OCI-LY7 (cell line): ENCODE data around the gene AGRN. TPM values are rescaled to one million over a fixed set of nuclear protein-coding genes. Genes with fewer than 3 reads are reported as not detected.

Experiments
- BruUV-seq: library from RNA; stranded (reverse); fragments of 400-500 nt; replicated peaks from 2 replicates; lab custom pipeline; 2021; lab: Mats Ljungman, UMichigan
- CTCF ChIA-PET: fragments of 300-600 bp; sonication (Branson Sonifier 250); formaldehyde crosslinking; loops from one replicate; lab custom pipeline; 2022; ENCODE audit warnings: antibody characterized with exemption; ENCODE audit not compliant: unreplicated experiment; lab: Charles Lee
- POLR2A ChIA-PET: fragments of 300-600 bp; sonication (Branson Sonifier 250); formaldehyde crosslinking; loops from one replicate; lab custom pipeline; 2022; ENCODE audit warnings: antibody characterized with exemption; lab: Charles Lee
- DNase-seq: peaks from one replicate; pipeline ENCODE4 v3.0.0-alpha.2; 2015; ENCODE audit warnings: low spot score
- H2AFZ ChIP-seq: fragments of 200-600 bp; sonication (generic), shearing (Covaris generic); 2 replicates; pipeline ENCODE4 v1.6.1; 2014; ENCODE audit warnings: mild to moderate bottlenecking, antibody characterized with exemption, low read length, moderate library complexity
- H3K27ac ChIP-seq: fragments of 200-600 bp; sonication (generic); 2 replicates; pipeline ENCODE4 v1.5.1; 2014; ENCODE audit warnings: mixed run types, low read depth, mild to moderate bottlenecking, moderate library complexity, low read length, inconsistent platforms; ENCODE audit not compliant: poor library complexity, severe bottlenecking
- H3K36me3 ChIP-seq: fragments of 200-600 bp; sonication (generic); 2 replicates; pipeline ENCODE4 v1.6.1; 2014; ENCODE audit warnings: mild to moderate bottlenecking, antibody characterized with exemption, low read length, moderate library complexity, mixed read lengths; ENCODE audit not compliant: insufficient read depth
- H3K4me1 ChIP-seq: fragments of 200-600 bp; sonication (generic); 2 replicates; pipeline ENCODE4 v1.5.1; 2014; ENCODE audit warnings: mild to moderate bottlenecking, low read length; ENCODE audit not compliant: insufficient read depth, poor library complexity, severe bottlenecking
- H3K4me2 ChIP-seq: fragments of 200-600 bp; sonication (generic); 2 replicates; pipeline ENCODE4 v1.6.1; 2014; ENCODE audit warnings: mild to moderate bottlenecking, low read length
- H3K4me3 ChIP-seq: fragments of 200-600 bp; sonication (generic); 2 replicates; pipeline ENCODE4 v1.5.1; 2014; ENCODE audit warnings: mild to moderate bottlenecking, low read depth, low read length; ENCODE audit not compliant: poor library complexity, severe bottlenecking
- H3K79me2 ChIP-seq: fragments of 200-600 bp; sonication (generic); 2 replicates; pipeline ENCODE4 v1.6.1; 2016; ENCODE audit warnings: low read depth, mild to moderate bottlenecking, low read length, moderate library complexity, mixed read lengths; ENCODE audit not compliant: insufficient read depth
- H3K9me2 ChIP-seq: fragments of 200-600 bp; sonication (generic); 2 replicates; pipeline ENCODE4 v1.6.1; 2016; ENCODE audit warnings: mild to moderate bottlenecking, low read length, mixed read lengths; ENCODE audit not compliant: insufficient read depth
- H3K9me3 ChIP-seq: fragments of 200-600 bp; sonication (generic); 2 replicates; pipeline ENCODE4 v1.6.1; 2014; ENCODE audit warnings: mild to moderate bottlenecking, mixed run types, low read length, mixed read lengths
- H4K20me1 ChIP-seq: fragments of 200-600 bp; sonication (generic); 2 replicates; pipeline ENCODE4 v1.6.1; 2014; ENCODE audit warnings: mild to moderate bottlenecking, antibody characterized with exemption, low read length, moderate library complexity, mixed read lengths; ENCODE audit not compliant: insufficient read depth
- EZH2phosphoT487 ChIP-seq: fragments of 200-600 bp; sonication (generic); IDR thresholded peaks from 2 replicates; pipeline ENCODE4 v1.6.1; 2018; ENCODE audit warnings: low read depth, borderline replicate concordance, mild to moderate bottlenecking, mixed run types, antibody characterized with exemption, low read length, moderate library complexity, mixed read lengths
- intact Hi-C: fragments of 100-400 bp; cut with micrococcal nuclease; formaldehyde crosslinking; loops from one replicate; pipeline ENCODE4 v1.10.0; 2022; ENCODE audit not compliant: unreplicated experiment
- total RNA-seq, 2 experiments: library from RNA; depleted of rRNA in 1 of 2; stranded (reverse); fragments of >200 nt in 1 of 2; shearing (Covaris generic) in 1 of 2; gene quantifications; 2 replicates each; pipeline ENCODE4 v1.2.3, GENCODE V29; 2014 to 2022
- TF ChIP-seq, protein P1 (sequence below): fragments of 200-600 bp; sonication (generic); conservative IDR thresholded peaks from 2 replicates; pipeline ENCODE4 v1.5.1; 2014; ENCODE audit warnings: mild to moderate bottlenecking, antibody characterized with exemption, low read length, moderate library complexity, mixed read lengths

Gene AGRN
- total RNA-seq, 2 experiments from 2014 or later = 2.7 to 9.1 TPM

- POLR2A ChIA-PET = no interaction called here
- intact Hi-C loops = no loop called here
- H4K20me1 ChIP-seq = no peaks in the 10 kb centered on the region
- H3K9me3 ChIP-seq = no peaks in the 10 kb centered on the region
- no peak overlapping the region for H3K4me3 ChIP-seq
- TF ChIP-seq EZH2phosphoT487 = no peak
- TF ChIP-seq, protein P1, sequence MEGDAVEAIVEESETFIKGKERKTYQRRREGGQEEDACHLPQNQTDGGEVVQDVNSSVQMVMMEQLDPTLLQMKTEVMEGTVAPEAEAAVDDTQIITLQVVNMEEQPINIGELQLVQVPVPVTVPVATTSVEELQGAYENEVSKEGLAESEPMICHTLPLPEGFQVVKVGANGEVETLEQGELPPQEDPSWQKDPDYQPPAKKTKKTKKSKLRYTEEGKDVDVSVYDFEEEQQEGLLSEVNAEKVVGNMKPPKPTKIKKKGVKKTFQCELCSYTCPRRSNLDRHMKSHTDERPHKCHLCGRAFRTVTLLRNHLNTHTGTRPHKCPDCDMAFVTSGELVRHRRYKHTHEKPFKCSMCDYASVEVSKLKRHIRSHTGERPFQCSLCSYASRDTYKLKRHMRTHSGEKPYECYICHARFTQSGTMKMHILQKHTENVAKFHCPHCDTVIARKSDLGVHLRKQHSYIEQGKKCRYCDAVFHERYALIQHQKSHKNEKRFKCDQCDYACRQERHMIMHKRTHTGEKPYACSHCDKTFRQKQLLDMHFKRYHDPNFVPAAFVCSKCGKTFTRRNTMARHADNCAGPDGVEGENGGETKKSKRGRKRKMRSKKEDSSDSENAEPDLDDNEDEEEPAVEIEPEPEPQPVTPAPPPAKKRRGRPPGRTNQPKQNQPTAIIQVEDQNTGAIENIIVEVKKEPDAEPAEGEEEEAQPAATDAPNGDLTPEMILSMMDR = no peak
- H3K79me2 ChIP-seq = no peaks in the 10 kb centered on the region
- CTCF ChIA-PET = interaction anchor here (0.6 kb wide), 1 partner anchor 89 kb away, joined by 3 read pairs; no protein-coding TSS in a partner anchor
- H3K4me1 ChIP-seq = peaks cover 6% of the 10 kb centered on the region
- H3K4me2 ChIP-seq = no peak overlapping the region
- DNase-seq = no peak
- no peak overlapping the region for H3K27ac ChIP-seq
- H3K9me2 ChIP-seq = no peaks in the 10 kb centered on the region
- no TSS peak for BruUV-seq
- H2AFZ ChIP-seq = no peak overlapping the region
- no peaks in the 10 kb centered on the region for H3K36me3 ChIP-seq
Observed at GRCh38 chr1:1022302-1023009, 2.5 kb downstream of the AGRN start.

DNA sequence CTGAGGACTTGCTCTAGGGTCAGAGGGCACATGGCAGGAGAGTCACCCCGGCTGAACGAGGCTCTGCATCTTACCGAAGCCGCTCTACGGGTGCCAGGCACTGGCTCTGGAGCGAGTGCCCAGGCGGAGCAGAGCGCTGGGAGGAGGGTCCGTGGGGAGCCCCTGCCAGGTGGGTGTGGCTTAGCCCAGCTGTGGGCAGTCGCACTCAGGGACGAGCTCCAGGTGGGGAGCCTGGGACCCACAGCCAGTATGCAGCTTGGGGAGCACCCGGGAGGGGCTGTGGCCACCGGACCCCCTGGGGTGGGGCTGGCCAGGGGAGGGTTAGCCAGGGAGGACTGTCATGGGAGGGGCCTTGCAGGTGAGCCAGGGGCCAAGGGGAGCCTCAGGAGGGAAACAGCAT is 3.8 kb downstream of the AGRN start:
- Histone ChIP-seq H3K9me2 (no peaks in the 10 kb centered on the region), H3K4me3 (no peak overlapping the region), H3K36me3 (no peaks in the 10 kb centered on the region), H3K27ac (no peak overlapping the region), H3K4me1 (peaks cover 6% of the 10 kb centered on the region), H4K20me1 (no peaks in the 10 kb centered on the region), H3K79me2 (no peaks in the 10 kb centered on the region), H3K4me2 (no peak overlapping the region), H3K9me3 (no peaks in the 10 kb centered on the region), H2AFZ (no peak overlapping the region)
- BruUV-seq = no TSS peak
- no peak for DNase-seq
- ChIA-PET CTCF (no interaction called here), POLR2A (interaction anchor here (1.4 kb wide), 1 partner anchor 10 kb away, joined by 3 read pairs; the partner anchor contains the start of gene ISG15)
- intact Hi-C loops = no loop called here
- no peak for TF ChIP-seq EZH2phosphoT487
- TF ChIP-seq, protein P1 = no peak

DNA sequence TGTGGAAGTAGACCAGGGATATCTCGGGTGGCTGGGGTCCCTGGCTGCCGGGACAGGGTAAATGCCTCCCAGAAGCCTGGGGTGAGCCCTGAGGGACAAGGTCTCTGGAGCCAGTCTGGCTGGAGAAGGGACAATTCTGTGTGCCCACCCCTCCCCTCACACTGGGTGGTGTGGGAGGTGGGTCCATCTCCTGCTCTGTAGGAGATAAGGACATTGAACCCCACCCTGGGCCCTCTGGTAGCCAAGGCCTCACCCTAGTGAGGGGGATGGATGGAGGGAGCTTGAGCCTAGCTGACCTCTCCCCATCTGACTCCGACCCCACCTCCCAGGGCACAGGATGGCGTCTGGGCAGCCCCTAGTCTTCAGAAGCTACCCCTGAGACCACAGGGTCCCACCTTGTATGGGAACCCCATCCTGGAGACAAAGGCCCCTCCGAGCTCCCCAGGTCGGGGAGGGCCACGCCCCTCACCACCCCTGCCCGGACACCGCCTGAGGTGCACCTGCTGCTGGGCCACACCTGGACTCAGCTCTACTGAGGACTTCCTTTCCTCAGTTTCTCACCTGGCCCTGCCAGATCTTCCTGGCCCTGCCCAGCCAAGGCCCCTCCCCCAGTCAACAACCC is 4.3 kb downstream of the AGRN start:
- intact Hi-C loops = no loop called here
- no peaks in the 10 kb centered on the region for H4K20me1 ChIP-seq
- CTCF ChIA-PET = no interaction called here
- no peaks in the 10 kb centered on the region for H3K9me2 ChIP-seq
- H3K4me3 ChIP-seq = no peak overlapping the region
- H2AFZ ChIP-seq = no peak overlapping the region
- no peak for DNase-seq
- H3K9me3 ChIP-seq = no peaks in the 10 kb centered on the region
- no peak for TF ChIP-seq EZH2phosphoT487
- TF ChIP-seq, protein P1 = no peak
- no peak overlapping the region for H3K4me2 ChIP-seq
- BruUV-seq = no TSS peak
- POLR2A ChIA-PET = interaction anchor here (1.4 kb wide), 1 partner anchor 10 kb away, joined by 3 read pairs; the partner anchor contains the start of gene ISG15
- peaks cover 6% of the 10 kb centered on the region for H3K4me1 ChIP-seq
- H3K27ac ChIP-seq = no peak overlapping the region
- H3K79me2 ChIP-seq = no peaks in the 10 kb centered on the region
- H3K36me3 ChIP-seq = no peaks in the 10 kb centered on the region
